Stimulated activated CD4-positive, alpha-beta T cell treated with anti-CD3 and anti-CD28 coated beads, Interleukin-4, amount 100 ng/mL, for 48 hours (primary cell): ENCODE results near the gene ARHGAP27.
A peak's percentile ranks its signal among the peaks of the same experiment; 100 is the strongest.

Source experiments
- DNase-seq, 2 donors: peaks; one replicate each; pipeline ENCODE4 v3.0.0-alpha.2; 2020; ENCODE audit warnings: low read depth in 2 of 2

ARHGAP27 gene

GRCh38 chr17:45408611-45409421 is 23.9 kb downstream of the ARHGAP27 start:
- DNase-seq, result no peak

GRCh38 chr17:45406107-45406506 is 26.6 kb downstream of the ARHGAP27 start:
- DNase-seq, result no peak

GRCh38 chr17:45405250-45406086 is 27.2 kb downstream of the ARHGAP27 start:
- no peak for DNase-seq

- no peak for DNase-seq
Observed at GRCh38 chr17:45404870-45405249, 27.8 kb downstream of the ARHGAP27 start.

GRCh38 chr17:45403906-45404490 is 28.7 kb downstream of the ARHGAP27 start:
- DNase-seq, result no peak

GRCh38 chr17:45402916-45403315 is 29.8 kb downstream of the ARHGAP27 start:
- no peak for DNase-seq

GRCh38 chr17:45398800-45399199 is 33.9 kb downstream of the ARHGAP27 start:
- no peak for DNase-seq

GRCh38 chr17:45397796-45398195 is 34.9 kb downstream of the ARHGAP27 start:
- DNase-seq, result no peak

- no peak for DNase-seq
Observed at GRCh38 chr17:45396496-45397205, 36.0 kb downstream of the ARHGAP27 start.

GRCh38 chr17:45395569-45396415 is 36.9 kb downstream of the ARHGAP27 start:
- DNase-seq, result no peak

- DNase-seq, result peak in 1 of 2 donors; percentile 32
Observed at GRCh38 chr17:45394913-45395568, 37.6 kb downstream of the ARHGAP27 start.

GRCh38 chr17:45394564-45394912 is 38.1 kb downstream of the ARHGAP27 start:
- DNase-seq, result no peak

GRCh38 chr17:45394091-45394490 is 38.6 kb downstream of the ARHGAP27 start:
- no peak for DNase-seq

GRCh38 chr17:45393411-45393810 is 39.3 kb downstream of the ARHGAP27 start:
- no peak for DNase-seq

- DNase-seq, result no peak
Observed at GRCh38 chr17:45391918-45392317, 40.8 kb downstream of the ARHGAP27 start.

GRCh38 chr17:45391291-45391690 is 41.4 kb downstream of the ARHGAP27 start:
- DNase-seq, result no peak

- no peak for DNase-seq
Observed at GRCh38 chr17:45389354-45389753, 43.3 kb downstream of the ARHGAP27 start.

- no peak for DNase-seq
Observed at GRCh38 chr17:45388604-45389325, 43.9 kb downstream of the ARHGAP27 start.

- no peak for DNase-seq
Observed at GRCh38 chr17:45387739-45388138, 44.9 kb downstream of the ARHGAP27 start.

- DNase-seq, result no peak
Observed at GRCh38 chr17:45386178-45386577, 46.5 kb downstream of the ARHGAP27 start.
